HCT116 (cell line): Measurements from ENCODE around the gene TMEM132A. TPM values are rescaled to one million over a fixed set of nuclear protein-coding genes. Genes with fewer than 3 reads are reported as not detected.

Experiments
- ATAC-seq: fragments of 200-7000 bp; cut with Tn5 transposase; 2 replicates; pipeline ENCODE4 v1.9.1; 2020; ENCODE audit warnings: mild to moderate bottlenecking, moderate library complexity
- BruUV-seq: library from RNA; stranded (reverse); fragments of 400-500 nt; replicated peaks from 2 replicates; lab custom pipeline; 2021; lab: Mats Ljungman, UMichigan
- CTCF ChIA-PET: fragments of 300-600 bp; sonication (Branson Sonifier 250); formaldehyde crosslinking; loops from one replicate; lab custom pipeline; 2021; ENCODE audit warnings: antibody characterized with exemption; lab: Charles Lee
- POLR2A ChIA-PET: fragments of 300-600, 350-600 bp; sonication (Branson Sonifier 250); formaldehyde crosslinking; loops from one replicate; lab custom pipeline; 2021; ENCODE audit warnings: antibody characterized with exemption; lab: Charles Lee
- RAD21 ChIA-PET, 2 experiments: fragments of 300-600 bp; sonication (Branson Sonifier 250); formaldehyde crosslinking; loops; one replicate each; lab custom pipeline; 2023; ENCODE audit warnings: low total read pairs in 2 of 2; ENCODE audit not compliant: uncharacterized antibody in 2 of 2, unreplicated experiment in 2 of 2, low non-redundant PET in 1 of 2; lab: Charles Lee
- DNase-seq: peaks from one replicate; pipeline ENCODE4 v3.0.0-alpha.2; 2010; ENCODE audit warnings: low read depth, low spot score
- H2AFZ ChIP-seq: fragments of 200-600 bp; shearing (Covaris generic), sonication (generic); 2 replicates; pipeline ENCODE4 v1.6.1; 2017; ENCODE audit warnings: low read depth, mixed run types, mixed read lengths, antibody characterized with exemption, low read length; ENCODE audit not compliant: poor library complexity, severe bottlenecking
- H3K27ac ChIP-seq: 2 replicates; pipeline ENCODE4 v1.5.1; 2012; ENCODE audit warnings: low read depth, low read length
- H3K27me3 ChIP-seq: fragments of 200-600 bp; sonication (generic); 2 replicates; pipeline ENCODE4 v1.6.1; 2016; ENCODE audit warnings: mixed run types, low read length, mixed read lengths; ENCODE audit not compliant: insufficient read depth
- H3K36me3 ChIP-seq, 2 experiments: fragments of 200-500 bp in 1 of 2; fragments of 200-600 bp in 1 of 2; sonication (Bioruptor generic) in 1 of 2; sonication (generic) in 1 of 2; 2 replicates each; pipeline versions ENCODE4 v1.5.1 to v1.6.1; 2014 to 2016; ENCODE audit warnings: low read length in 2 of 2, inconsistent platforms in 1 of 2, mixed read lengths in 1 of 2, mixed run types in 1 of 2; ENCODE audit not compliant: insufficient read depth in 2 of 2, control insufficient read depth in 1 of 2
- H3K4me1 ChIP-seq, 2 experiments: fragments of 200-600 bp in 1 of 2; sonication (generic) in 1 of 2; 2 replicates each; pipeline versions ENCODE4 v1.5.1 to v1.6.1; 2012 to 2017; ENCODE audit warnings: low read length in 2 of 2, inconsistent platforms in 1 of 2, mild to moderate bottlenecking in 1 of 2, mixed read lengths in 1 of 2, mixed run types in 1 of 2, moderate library complexity in 1 of 2; ENCODE audit not compliant: insufficient read depth in 2 of 2, control insufficient read depth in 1 of 2
- H3K4me2 ChIP-seq: fragments of 200-600 bp; sonication (generic); 2 replicates; pipeline ENCODE4 v1.6.1; 2017; ENCODE audit warnings: mixed run types, low read length, mixed read lengths
- H3K4me3 ChIP-seq, 2 experiments: fragments of 200-600 bp in 1 of 2; sonication (generic) in 1 of 2; replicated peaks in 1 of 2; 2 replicates each; pipeline ENCODE4 v1.5.1; 2011 to 2016; ENCODE audit warnings: low read length in 2 of 2, control low read depth in 1 of 2, low read depth in 1 of 2, mild to moderate bottlenecking in 1 of 2, mixed read lengths in 1 of 2, mixed run types in 1 of 2
- H3K79me2 ChIP-seq: fragments of 200-600 bp; sonication (generic); 2 replicates; pipeline ENCODE4 v1.6.1; 2017; ENCODE audit warnings: mild to moderate bottlenecking, mixed run types, low read length, moderate library complexity, mixed read lengths; ENCODE audit not compliant: insufficient read depth
- H3K9ac ChIP-seq: fragments of 200-600 bp; sonication (generic); 2 replicates; pipeline ENCODE4 v1.6.1; 2016; ENCODE audit warnings: low read length, mixed read lengths
- H3K9me2 ChIP-seq: fragments of 200-600 bp; sonication (generic), shearing (Covaris generic); 2 replicates; pipeline ENCODE4 v1.6.1; 2017; ENCODE audit warnings: mixed run types, mild to moderate bottlenecking, moderate library complexity; ENCODE audit not compliant: insufficient read depth
- H3K9me3 ChIP-seq, 2 experiments: fragments of 200-500 bp in 1 of 2; fragments of 200-600 bp in 1 of 2; sonication (Bioruptor generic) in 1 of 2; sonication (generic) in 1 of 2; 2 replicates each; pipeline ENCODE4 v1.6.1; 2014 to 2017; ENCODE audit warnings: low read length in 2 of 2, mixed read lengths in 2 of 2, inconsistent platforms in 1 of 2, low read depth in 1 of 2, mild to moderate bottlenecking in 1 of 2, mixed run types in 1 of 2, moderate library complexity in 1 of 2; ENCODE audit not compliant: control insufficient read depth in 1 of 2, insufficient read depth in 1 of 2
- H4K20me1 ChIP-seq: fragments of 200-600 bp; sonication (generic), shearing (Covaris generic); 2 replicates; pipeline ENCODE4 v1.6.1; 2017; ENCODE audit warnings: mixed run types, mild to moderate bottlenecking, moderate library complexity; ENCODE audit not compliant: insufficient read depth
- CBX3 ChIP-seq: IDR thresholded peaks from 2 replicates; pipeline ENCODE4 v1.6.1; 2012; ENCODE audit warnings: low read depth
- CEBPB ChIP-seq: IDR thresholded peaks from 2 replicates; pipeline ENCODE4 v1.6.1; 2012; ENCODE audit warnings: low read depth
- EZH2 ChIP-seq: fragments of 200-600 bp; sonication (generic); IDR thresholded peaks from 2 replicates; pipeline ENCODE4 v1.6.1; 2017; ENCODE audit warnings: antibody characterized with exemption, mixed run types
- JUND ChIP-seq: IDR thresholded peaks from 2 replicates; pipeline ENCODE4 v1.6.1; 2012
- POLR2A ChIP-seq: IDR thresholded peaks from 2 replicates; pipeline ENCODE4 v1.7.0; 2011; ENCODE audit warnings: borderline replicate concordance; ENCODE audit not compliant: insufficient read depth, insufficient read length; ENCODE audit errors: extremely low read depth
- POLR2AphosphoS5 ChIP-seq: IDR thresholded peaks from 2 replicates; pipeline ENCODE4 v1.6.1; 2011; ENCODE audit warnings: mild to moderate bottlenecking, low read depth, low read length, moderate library complexity
- REST ChIP-seq: IDR thresholded peaks from 2 replicates; pipeline ENCODE4 v1.6.1; 2012; ENCODE audit warnings: low read depth
- SIN3A ChIP-seq: IDR thresholded peaks from 2 replicates; pipeline ENCODE4 v1.6.1; 2012; ENCODE audit warnings: low read depth
- SRF ChIP-seq: IDR thresholded peaks from 2 replicates; pipeline ENCODE4 v1.6.1; 2012; ENCODE audit warnings: low read depth
- YY1 ChIP-seq: IDR thresholded peaks from 2 replicates; pipeline ENCODE4 v1.6.1; 2011; ENCODE audit warnings: low read length, low read depth, moderate library complexity, mild to moderate bottlenecking; ENCODE audit not compliant: insufficient replicate concordance; ENCODE audit errors: extremely low read depth
- ZFX ChIP-seq: fragments of 450-650 bp; IDR thresholded peaks from 2 replicates; pipeline ENCODE4 v1.6.1; 2017
- ZNF274 ChIP-seq: fragments of 200-500 bp; sonication (Bioruptor generic); IDR thresholded peaks from 2 replicates; pipeline ENCODE4 v1.6.1; 2014; ENCODE audit warnings: mild to moderate bottlenecking, low read depth, low read length, inconsistent platforms
- intact Hi-C: fragments of 100-400 bp; cut with micrococcal nuclease; formaldehyde crosslinking; loops from 2 replicates; pipeline ENCODE4 v1.10.0; 2022
- total RNA-seq: library from RNA; stranded (reverse); gene quantifications from one replicate; pipeline ENCODE4 v1.2.1, GENCODE V29; 2021; ENCODE audit not compliant: unreplicated experiment
- TF ChIP-seq, protein P1 (sequence below): IDR thresholded peaks from 2 replicates; pipeline ENCODE4 v1.6.1; 2012
- TF ChIP-seq, protein P2 (sequence below): IDR thresholded peaks from 2 replicates; pipeline ENCODE4 v1.6.1; 2012

The TMEM132A gene
- total RNA-seq, 1 experiment from 2014 or later, result 120 TPM

- no peak overlapping the region for H3K4me2 ChIP-seq
- CTCF ChIA-PET, result interaction anchor here (2.0 kb wide), 1 partner anchor 13 kb away, joined by 5 read pairs; the partner anchor contains the start of gene TMEM109
- no peak overlapping the region for H3K9ac ChIP-seq
- DNase-seq, result no peak
- no peaks in the 10 kb centered on the region for H3K9me3 ChIP-seq
- H3K9me2 ChIP-seq, result no peaks in the 10 kb centered on the region
- POLR2A ChIA-PET, result no interaction called here
- intact Hi-C loops, result no loop called here
- peaks cover 7% of the 10 kb centered on the region for H4K20me1 ChIP-seq
- peaks cover 51% of the 10 kb centered on the region for H3K79me2 ChIP-seq
- ATAC-seq, result no peak
- no peak overlapping the region for H3K27ac ChIP-seq
- H2AFZ ChIP-seq, result no peak overlapping the region
- no peak overlapping the region for H3K4me3 ChIP-seq
- peaks cover 7 to 15% of the 10 kb centered on the region in 2 experiments; a peak in 3 of 4 replicates for H3K4me1 ChIP-seq
- TF ChIP-seq SRF, result no peak
- TF ChIP-seq, protein P1, sequence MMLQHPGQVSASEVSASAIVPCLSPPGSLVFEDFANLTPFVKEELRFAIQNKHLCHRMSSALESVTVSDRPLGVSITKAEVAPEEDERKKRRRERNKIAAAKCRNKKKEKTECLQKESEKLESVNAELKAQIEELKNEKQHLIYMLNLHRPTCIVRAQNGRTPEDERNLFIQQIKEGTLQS, result no peak
- no peak for TF ChIP-seq ZFX
- no peak for TF ChIP-seq YY1
- TF ChIP-seq POLR2AphosphoS5, result no peak
- TF ChIP-seq SIN3A, result no peak
- no TSS peak for BruUV-seq
- H3K27me3 ChIP-seq, result no peaks in the 10 kb centered on the region
- peaks cover 50 to 65% of the 10 kb centered on the region in 2 experiments for H3K36me3 ChIP-seq
- RAD21 ChIA-PET, result interaction anchor here in 1 of 2 experiments (1.8 kb wide), 1 partner anchor 70 kb away, joined by 7 read pairs; no protein-coding TSS in a partner anchor
Measured at GRCh38 chr11:60900673-60901404, 23.4 kb upstream of the TMEM132A start.

DNA sequence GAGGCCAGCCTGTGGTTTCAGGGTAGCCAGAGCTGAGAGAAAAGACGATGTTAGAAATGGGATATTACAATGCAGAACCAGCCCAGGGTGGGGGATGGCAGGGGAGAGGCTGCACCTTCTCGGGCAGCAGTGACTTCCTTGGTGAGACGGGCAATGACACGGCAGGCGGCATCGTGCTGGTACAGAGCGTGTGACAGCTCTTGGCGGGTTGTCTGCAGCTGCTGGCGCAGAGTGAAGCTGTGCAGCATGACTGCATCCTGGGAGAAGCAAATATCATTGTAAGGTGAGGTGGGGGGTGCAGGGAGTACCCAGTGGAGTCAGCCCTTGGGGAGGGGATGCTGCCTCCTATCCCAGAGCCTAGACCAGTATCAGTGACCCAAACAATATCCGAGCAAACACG lies 21.6 kb upstream of the TMEM132A start:
- peaks cover 57% of the 10 kb centered on the region for H3K79me2 ChIP-seq
- no peak overlapping the region for H3K4me2 ChIP-seq
- H3K27ac ChIP-seq, result no peak overlapping the region
- peaks cover 7% of the 10 kb centered on the region for H4K20me1 ChIP-seq
- POLR2A ChIA-PET, result no interaction called here
- H3K9me3 ChIP-seq, result no peaks in the 10 kb centered on the region
- TF ChIP-seq EZH2 (no peak), JUND (no peak), REST (no peak), CEBPB (no peak), ZNF274 (no peak), POLR2A (no peak), CBX3 (no peak)
- TF ChIP-seq, protein P2, sequence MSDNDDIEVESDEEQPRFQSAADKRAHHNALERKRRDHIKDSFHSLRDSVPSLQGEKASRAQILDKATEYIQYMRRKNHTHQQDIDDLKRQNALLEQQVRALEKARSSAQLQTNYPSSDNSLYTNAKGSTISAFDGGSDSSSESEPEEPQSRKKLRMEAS, result no peak
- TF ChIP-seq, all 23 proteins: peak for 0
- no peak overlapping the region for H3K9ac ChIP-seq
- H3K9me2 ChIP-seq, result no peaks in the 10 kb centered on the region
- peaks cover 32 to 52% of the 10 kb centered on the region in 2 experiments for H3K36me3 ChIP-seq
- no peak overlapping the region for H3K4me3 ChIP-seq
- peaks cover 10 to 22% of the 10 kb centered on the region in 2 experiments for H3K4me1 ChIP-seq
- ChIA-PET RAD21 (no interaction called here), CTCF (interaction anchor here (1.3 to 2.0 kb wide), 2 partner anchors 11 to 72 kb away, joined by 4 to 5 read pairs; partner anchors contain the start of gene TMEM109)
- BruUV-seq, result no TSS peak
- ATAC-seq, result no peak
- intact Hi-C loops, result no loop called here
- H2AFZ ChIP-seq, result no peak overlapping the region
- no peaks in the 10 kb centered on the region for H3K27me3 ChIP-seq
- no peak for DNase-seq
